ENCODE results near the gene DAGLA. TPM values are rescaled to one million over a fixed set of nuclear protein-coding genes. Genes with fewer than 3 reads are reported as not detected.

DAGLA gene
- total and polyA plus RNA-seq, 2 of the 13 experiments (the other 11 are each of a cell fraction or from before 2014, with no cell fraction given), result 2.6 to 3.9 TPM

- no peak for TF ChIP-seq STAT6 (CRISPR knock-in tag; IDR thresholded peaks at IDR 0.05; ENCODE audit: borderline replicate concordance)
- TF ChIP-seq KAT7 (CRISPR knock-in tag; IDR thresholded peaks at IDR 0.05; ENCODE audit: borderline replicate concordance), result no peak
- TF ChIP-seq PHB2 (IDR thresholded peaks at IDR 0.05; ENCODE audit: partially characterized antibody), result no peak
These were observed 91.8 kb downstream of the DAGLA start (continued) for GRCh38 chr11:61771985-61772455.

- FAIRE-seq, result no peak
- H3K4me3 ChIP-seq (replicated peaks in 1 of 3; ENCODE audit: insufficient read depth in 1 of 3, low read depth in 2 of 3, low read length in 3 of 3), result no peak overlapping the region
- no peaks in the 10 kb centered on the region for H3K79me2 ChIP-seq (ENCODE audit: insufficient read depth, low read length)
- H4K20me1 ChIP-seq (ENCODE audit: insufficient read depth, low read length), result no peaks in the 10 kb centered on the region
- H3K27ac ChIP-seq (ENCODE audit: extremely low read length, insufficient read depth, low read length), result no peak overlapping the region
- H3K36me3 ChIP-seq (replicated peaks in 1 of 2; ENCODE audit: control insufficient read depth in 1 of 2, insufficient read depth in 2 of 2, low read length in 2 of 2), result peaks cover 13 to 18% of the 10 kb centered on the region in 2 experiments; a peak in 4 of 5 replicates
- TF ChIP-seq ZNF484 (CRISPR knock-in tag; IDR thresholded peaks at IDR 0.05; ENCODE audit: borderline replicate concordance, low read depth) (no peak), ZNF629 (CRISPR knock-in tag; conservative IDR thresholded peaks at IDR 0.05) (peak; percentile 50; the same call in 1 of the 2 replicates)
- no TSS peak for BruUV-seq (replicated peaks)
- peaks cover 45% of the 10 kb centered on the region for H3K4me1 ChIP-seq (ENCODE audit: insufficient read depth, low read length)
- no peak overlapping the region for H3K4me2 ChIP-seq (ENCODE audit: low read depth, low read length)
- ChIA-PET POLR2A (no interaction called here), CTCF (ENCODE audit: low intra/inter-chr PET ratio, low total read pairs) (no interaction called here)
- no peaks in the 10 kb centered on the region; a peak in 1 of 5 replicates for H3K27me3 ChIP-seq (ENCODE audit: control insufficient read depth in 1 of 2, insufficient read depth in 2 of 2, low read length in 2 of 2)
- no peak for ATAC-seq
- intact Hi-C loops (cut with micrococcal nuclease; ENCODE audit: unreplicated experiment) (no loop called here), in situ Hi-C loops (cut with HindIII; ENCODE audit: extremely low pct_ligation_motif_present, low pct_unique_long_range_greater_than_20kb) (no loop called here)
- no peak for DNase-seq (ENCODE audit: low spot score)
- H3K9me3 ChIP-seq (ENCODE audit: low read length), result no peaks in the 10 kb centered on the region
- over 99% methylated on average over 9 of the region's 10 CpGs for WGBS (ENCODE audit: low lambda C conversion rate)
- H2AFZ ChIP-seq (ENCODE audit: low read length), result no peak overlapping the region
- no peak overlapping the region for H3K9ac ChIP-seq (ENCODE audit: insufficient read depth, low read depth, low read length)
These were observed 93.2 kb downstream of the DAGLA start for GRCh38 chr11:61773356-61773755.
